GM23338 (cell line): ENCODE data around the gene ZCCHC13.

Experiments
- EZH2 ChIP-seq: fragments of 200-600 bp; sonication (generic); IDR thresholded peaks from one replicate; pipeline ENCODE4 v1.8.0; 2017; ENCODE audit warnings: antibody characterized with exemption, mild to moderate bottlenecking, low read depth; ENCODE audit not compliant: unreplicated experiment
- EZH2phosphoT487 ChIP-seq: fragments of 200-600 bp; sonication (generic); IDR thresholded peaks from one replicate; pipeline ENCODE4 v1.8.1; 2018; ENCODE audit warnings: antibody characterized with exemption; ENCODE audit not compliant: unreplicated experiment
- POLR2AphosphoS5 ChIP-seq: IDR thresholded peaks from 2 replicates; pipeline ENCODE4 v1.6.1; 2016; ENCODE audit warnings: antibody characterized with exemption, low read depth
- STAT1 ChIP-seq: IDR thresholded peaks from one replicate; pipeline ENCODE4 v1.6.1; 2016; ENCODE audit warnings: antibody characterized with exemption; ENCODE audit not compliant: unreplicated experiment
- TF ChIP-seq, protein P1 (sequence below), 2 experiments: fragments of 200-600 bp in 1 of 2; sonication (generic) in 1 of 2; conservative IDR thresholded peaks; 2 replicates each; pipeline versions ENCODE4 v1.5.1 to v1.6.1; 2016 to 2017; ENCODE audit warnings: antibody characterized with exemption in 2 of 2, low read depth in 2 of 2, mild to moderate bottlenecking in 2 of 2, moderate library complexity in 1 of 2

DNA sequence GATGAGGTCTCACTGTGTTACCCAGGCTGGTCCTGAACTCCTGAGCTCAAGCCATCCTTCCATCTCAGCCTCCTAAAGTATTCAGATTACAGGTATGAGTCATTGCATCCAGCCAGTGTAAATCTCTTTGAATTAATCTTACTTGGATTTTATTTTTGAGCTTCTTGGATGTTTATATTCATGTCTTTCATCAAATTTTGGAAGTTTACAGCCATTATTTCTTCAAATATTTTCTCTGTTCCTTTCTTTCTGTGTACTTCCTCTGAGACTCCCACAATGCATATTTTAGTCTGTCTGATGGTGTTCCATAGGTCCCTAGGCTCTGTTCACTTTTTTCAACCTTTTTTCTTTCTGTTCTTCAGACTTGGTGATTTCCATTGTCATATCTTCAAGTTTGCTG lies 34.9 kb downstream of the ZCCHC13 start:
- TF ChIP-seq, protein P1, sequence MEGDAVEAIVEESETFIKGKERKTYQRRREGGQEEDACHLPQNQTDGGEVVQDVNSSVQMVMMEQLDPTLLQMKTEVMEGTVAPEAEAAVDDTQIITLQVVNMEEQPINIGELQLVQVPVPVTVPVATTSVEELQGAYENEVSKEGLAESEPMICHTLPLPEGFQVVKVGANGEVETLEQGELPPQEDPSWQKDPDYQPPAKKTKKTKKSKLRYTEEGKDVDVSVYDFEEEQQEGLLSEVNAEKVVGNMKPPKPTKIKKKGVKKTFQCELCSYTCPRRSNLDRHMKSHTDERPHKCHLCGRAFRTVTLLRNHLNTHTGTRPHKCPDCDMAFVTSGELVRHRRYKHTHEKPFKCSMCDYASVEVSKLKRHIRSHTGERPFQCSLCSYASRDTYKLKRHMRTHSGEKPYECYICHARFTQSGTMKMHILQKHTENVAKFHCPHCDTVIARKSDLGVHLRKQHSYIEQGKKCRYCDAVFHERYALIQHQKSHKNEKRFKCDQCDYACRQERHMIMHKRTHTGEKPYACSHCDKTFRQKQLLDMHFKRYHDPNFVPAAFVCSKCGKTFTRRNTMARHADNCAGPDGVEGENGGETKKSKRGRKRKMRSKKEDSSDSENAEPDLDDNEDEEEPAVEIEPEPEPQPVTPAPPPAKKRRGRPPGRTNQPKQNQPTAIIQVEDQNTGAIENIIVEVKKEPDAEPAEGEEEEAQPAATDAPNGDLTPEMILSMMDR (conservative IDR thresholded peaks at IDR 0.05; ENCODE audit: low read depth in 2 of 2): no peak
- TF ChIP-seq EZH2 (no peak), POLR2AphosphoS5 (no peak), STAT1 (no peak), EZH2phosphoT487 (no peak)
